Measurements from ENCODE around the gene DBF4B.
"Not testable (repeated sequence)": the region's sequence is repeated elsewhere in the genome, so short reads cannot be mapped to it uniquely, and the experiment has no call there.

The DBF4B gene

GRCh38 chr17:44708401-44709263, at the start of gene DBF4B:
Gene DBF4B, plus strand, starts transcription at chr17:44708665. Its CDS starts 156 bp downstream, at chr17:44708821.
- DNase-seq (ENCODE audit: low read depth, low spot score), result peak; percentile 81

GRCh38 chr17:44661835-44662234, 46.6 kb upstream of the DBF4B start:
- no peak for DNase-seq (ENCODE audit: low read depth, low spot score)

- no peak for DNase-seq (ENCODE audit: low read depth, low spot score)
Measured at GRCh38 chr17:44663095-44663494, 45.4 kb upstream of the DBF4B start.

- no peak for DNase-seq (ENCODE audit: low read depth, low spot score)
Measured at GRCh38 chr17:44664867-44665266, 43.6 kb upstream of the DBF4B start.

- DNase-seq (ENCODE audit: low read depth, low spot score), result no peak
Measured at GRCh38 chr17:44666006-44666405, 42.5 kb upstream of the DBF4B start.

GRCh38 chr17:44672479-44673093, 35.9 kb upstream of the DBF4B start:
- DNase-seq (ENCODE audit: low read depth, low spot score), result no peak

- DNase-seq (ENCODE audit: low read depth, low spot score), result no peak
Measured at GRCh38 chr17:44673893-44674292, 34.6 kb upstream of the DBF4B start.

GRCh38 chr17:44677136-44677535, 31.3 kb upstream of the DBF4B start:
- DNase-seq (ENCODE audit: low read depth, low spot score), result no peak

- not testable (repeated sequence) for DNase-seq (ENCODE audit: low read depth, low spot score)
Measured at GRCh38 chr17:44683303-44683702, 25.2 kb upstream of the DBF4B start.

GRCh38 chr17:44687756-44688155, 20.7 kb upstream of the DBF4B start:
- no peak for DNase-seq (ENCODE audit: low read depth, low spot score)

- DNase-seq (ENCODE audit: low read depth, low spot score), result no peak
Measured at GRCh38 chr17:44688200-44688599, 20.3 kb upstream of the DBF4B start.

- no peak for DNase-seq (ENCODE audit: low read depth, low spot score)
Measured at GRCh38 chr17:44688675-44689476, 19.6 kb upstream of the DBF4B start.

GRCh38 chr17:44689477-44690217, 18.8 kb upstream of the DBF4B start, which contains the start of gene CCDC43:
Gene CCDC43, minus strand, starts transcription at chr17:44689776. Its CDS starts 23 bp downstream, at chr17:44689753.
- DNase-seq (ENCODE audit: low read depth, low spot score), result peak; percentile 76

GRCh38 chr17:44690746-44691306, 17.6 kb upstream of the DBF4B start:
- not testable (repeated sequence) for DNase-seq (ENCODE audit: low read depth, low spot score)

- no peak for DNase-seq (ENCODE audit: low read depth, low spot score)
Measured at GRCh38 chr17:44693609-44694008, 14.9 kb upstream of the DBF4B start.

GRCh38 chr17:44700288-44700687, 8.2 kb upstream of the DBF4B start:
- DNase-seq (ENCODE audit: low read depth, low spot score), result not testable (repeated sequence)

GRCh38 chr17:44707755-44708400, 587 bp upstream of the DBF4B start:
- DNase-seq (ENCODE audit: low read depth, low spot score), result no peak

- DNase-seq (ENCODE audit: low read depth, low spot score), result no peak
Measured at GRCh38 chr17:44719444-44719843, 11.0 kb downstream of the DBF4B start.

GRCh38 chr17:44722254-44722653, 13.8 kb downstream of the DBF4B start:
- no peak for DNase-seq (ENCODE audit: low read depth, low spot score)

- not testable (repeated sequence) for DNase-seq (ENCODE audit: low read depth, low spot score)
Measured at GRCh38 chr17:44726121-44726520, 17.7 kb downstream of the DBF4B start.

Data from brain pericyte (primary cell).